A549 (cell line): Measurements from ENCODE around the gene RNF6. TPM values are rescaled to one million over a fixed set of nuclear protein-coding genes. Genes with fewer than 3 reads are reported as not detected.

Source experiments
- ATAC-seq, 2 experiments: fragments of 200-7000 bp in 1 of 2; fragments of >200 bp in 1 of 2; cut with Nextera tagmentation in 1 of 2; cut with Tn5 transposase in 1 of 2; 3 replicates each; pipeline versions ENCODE4 v1.8.0 to v1.9.1; 2018 to 2020; ENCODE audit warnings: mild to moderate bottlenecking in 1 of 2, moderate library complexity in 1 of 2
- CTCF ChIA-PET: fragments of 300-600 bp; sonication (Branson Sonifier 250); formaldehyde crosslinking; extraction: SDS; loops from one replicate; lab custom pipeline; 2021; ENCODE audit warnings: antibody characterized with exemption, inconsistent platforms; lab: Yijun Ruan, JAX
- POLR2A ChIA-PET: fragments of 350-600 bp; formaldehyde crosslinking; extraction: SDS; loops from one replicate; lab custom pipeline; 2021; ENCODE audit warnings: antibody characterized with exemption, inconsistent platforms; lab: Yijun Ruan, JAX
- DNase-seq, 2 experiments: peaks; one replicate each; pipeline versions ENCODE4 v3.0.0 to v3.0.0-alpha.2; 2011 to 2016; ENCODE audit warnings: low read depth in 1 of 2, low spot score in 1 of 2
- FAIRE-seq: peaks from 2 replicates; lab custom pipeline; 2011; peaks lifted over from hg19 to GRCh38; lab: Jason Lieb, UNC
- H3K27ac ChIP-seq, 2 experiments: fragments of >200 bp; sonication (Bioruptor Twin); formaldehyde crosslinking; 3 replicates each; pipeline ENCODE4 v1.5.1; 2016 to 2017
- H3K4me1 ChIP-seq: fragments of >200 bp; sonication (Bioruptor Twin); formaldehyde crosslinking; 3 replicates; pipeline ENCODE4 v1.6.1; 2016
- H3K4me2 ChIP-seq: fragments of >200 bp; sonication (Bioruptor Twin); formaldehyde crosslinking; 3 replicates; pipeline ENCODE4 v1.6.1; 2016
- H3K4me3 ChIP-seq: fragments of >200 bp; sonication (Bioruptor Twin); formaldehyde crosslinking; 3 replicates; pipeline ENCODE4 v1.5.1; 2016
- H3K9me3 ChIP-seq: fragments of >200 bp; sonication (Bioruptor Twin); formaldehyde crosslinking; 3 replicates; pipeline ENCODE4 v1.6.1; 2016
- CBX2 ChIP-seq: fragments of 200-600 bp; sonication (generic); IDR thresholded peaks from 2 replicates; pipeline ENCODE4 v1.6.1; 2016; ENCODE audit warnings: low read depth, mild to moderate bottlenecking, borderline replicate concordance
- CHD2 ChIP-seq: fragments of 150-350 bp; IDR thresholded peaks from 2 replicates; pipeline ENCODE4 v1.6.1; 2014; ENCODE audit warnings: low read length; ENCODE audit not compliant: partially characterized antibody
- CTCF ChIP-seq: fragments of >200 bp; sonication (Bioruptor Twin); formaldehyde crosslinking; IDR thresholded peaks from 3 replicates; pipeline ENCODE4 v1.5.1; 2016
- EHMT2 ChIP-seq: fragments of 200-600 bp; sonication (generic); IDR thresholded peaks from 2 replicates; pipeline ENCODE4 v1.6.1; 2016; ENCODE audit warnings: antibody characterized with exemption, low read depth, mild to moderate bottlenecking, moderate library complexity
- ELK1 ChIP-seq: fragments of 150-350 bp; IDR thresholded peaks from 2 replicates; pipeline ENCODE4 v1.6.1; 2014; ENCODE audit warnings: low read depth, mild to moderate bottlenecking, low read length
- EP300 ChIP-seq, 2 experiments: fragments of >200 bp; sonication (Bioruptor Twin); formaldehyde crosslinking; IDR thresholded peaks; 2 replicates in 1 of 2; 3 replicates in 1 of 2; pipeline ENCODE4 v1.6.1; 2016 to 2017
- ESRRA ChIP-seq: fragments of 150-350 bp; IDR thresholded peaks from 2 replicates; pipeline ENCODE4 v1.6.1; 2014; ENCODE audit warnings: mild to moderate bottlenecking, low read length, borderline replicate concordance
- FOSB ChIP-seq: fragments of 250-450 bp; sonication (Bioruptor Pico); IDR thresholded peaks from 2 replicates; pipeline ENCODE4 v1.5.0; 2020; ENCODE audit warnings: mild to moderate bottlenecking, moderate library complexity
- FOXS1 ChIP-seq: fragments of 250-450 bp; sonication (Bioruptor Pico); IDR thresholded peaks from 2 replicates; pipeline ENCODE4 v1.5.0; 2020; ENCODE audit warnings: mild to moderate bottlenecking, moderate library complexity
- GATA3 ChIP-seq: IDR thresholded peaks from 2 replicates; pipeline ENCODE4 v1.6.1; 2012; ENCODE audit warnings: borderline replicate concordance
- HOXB5 ChIP-seq: fragments of 250-450 bp; sonication (Bioruptor Pico); IDR thresholded peaks from 2 replicates; pipeline ENCODE4 v1.5.0; 2020; ENCODE audit warnings: mild to moderate bottlenecking, moderate library complexity
- JUN ChIP-seq, 2 experiments: fragments of >200 bp; sonication (Bioruptor Twin); formaldehyde crosslinking; IDR thresholded peaks; 2 replicates in 1 of 2; 3 replicates in 1 of 2; pipeline ENCODE4 v1.6.1; 2016 to 2017
- MAFK ChIP-seq: fragments of 450-650 bp; IDR thresholded peaks from 2 replicates; pipeline ENCODE4 v1.6.1; 2014; ENCODE audit not compliant: partially characterized antibody
- NR3C1 ChIP-seq: fragments of >200 bp; sonication (Bioruptor Twin); formaldehyde crosslinking; IDR thresholded peaks from 3 replicates; pipeline ENCODE4 v1.6.1; 2017
- POLR2A ChIP-seq: IDR thresholded peaks from 2 replicates; pipeline ENCODE4 v1.6.1; 2012; ENCODE audit warnings: mild to moderate bottlenecking, low read length
- POLR2AphosphoS2 ChIP-seq: conservative IDR thresholded peaks from 2 replicates; pipeline ENCODE4 v1.6.1; 2012; ENCODE audit warnings: low read length, improper control_type of control experiment, inconsistent platforms
- RARB ChIP-seq: fragments of 250-450 bp; sonication (Bioruptor Pico); IDR thresholded peaks from 2 replicates; pipeline ENCODE4 v1.8.0; 2021; ENCODE audit warnings: mild to moderate bottlenecking, moderate library complexity
- RCOR1 ChIP-seq: fragments of 150-350 bp; IDR thresholded peaks from 2 replicates; pipeline ENCODE4 v1.6.1; 2014; ENCODE audit warnings: antibody characterized with exemption, low read length, low read depth
- RFX5 ChIP-seq: fragments of 450-650 bp; IDR thresholded peaks from 2 replicates; pipeline ENCODE4 v1.7.1; 2014; ENCODE audit warnings: antibody characterized with exemption, mild to moderate bottlenecking, moderate library complexity
- RNF2 ChIP-seq: fragments of 200-600 bp; sonication (generic); IDR thresholded peaks from 2 replicates; pipeline ENCODE4 v1.6.1; 2016; ENCODE audit warnings: low read depth, mild to moderate bottlenecking, antibody characterized with exemption, moderate library complexity, borderline replicate concordance
- TFCP2L1 ChIP-seq: fragments of 250-450 bp; sonication (Bioruptor Pico); IDR thresholded peaks from 2 replicates; pipeline ENCODE4 v1.5.0; 2021; ENCODE audit warnings: mild to moderate bottlenecking
- WGBS: methylation state at CpG from one replicate; pipeline ENCODE4 v1.1.6; 2017; ENCODE audit errors: missing lambda C conversion rate; 5-methylcytosine and 5-hydroxymethylcytosine counted together
- polyA plus RNA-seq, 4 experiments: library from polyadenylated mRNA; depleted of rRNA in 3 of 4; stranded (reverse); fragments of >200 nt; fragmentation: RNase III in 1 of 4; extraction: RNeasy Plus Mini Kit Qiagen cat#74134 plus additional on column Dnase treatment in 1 of 4; gene quantifications; 2 replicates in 3 of 4; 3 replicates in 1 of 4; pipeline ENCODE4 v1.2.3, GENCODE V29; 2011 to 2017

Gene RNF6
- polyA plus RNA-seq, 2 of the 4 experiments (the other 2 are of a cell fraction) = 33.7 to 55.3 TPM

- no peak for TF ChIP-seq RNF2
Measured at GRCh38 chr13:26222520-26223046, 469 bp upstream of the RNF6 start (continued).

GRCh38 chr13:26221399-26221720, 754 bp downstream of the RNF6 start:
- POLR2A ChIA-PET = no interaction called here
- TF ChIP-seq MAFK (no peak), CTCF (no peak), CBX2 (no peak), FOXS1 (CRISPR knock-in tag) (no peak), GATA3 (no peak), HOXB5 (CRISPR knock-in tag) (no peak), TFCP2L1 (CRISPR knock-in tag) (no peak), EP300 (IDR thresholded peaks at IDR 0.05) (no peak), RARB (CRISPR knock-in tag) (no peak), NR3C1 (no peak)
- FAIRE-seq (no peak), DNase-seq (peak in 1 of 2 experiments; percentile 14), ATAC-seq (peak; percentile 70 to 76)
- WGBS = 2% methylated on average over 10 of the region's 16 CpGs
- H3K4me2 ChIP-seq = peak overlapping the region; percentile 84
- H3K9me3 ChIP-seq = no peaks in the 10 kb centered on the region
- CTCF ChIA-PET = interaction anchor here (1.2 kb wide), 1 partner anchor 15 kb away, joined by 3 read pairs; no protein-coding TSS in a partner anchor
- peaks cover 20% of the 10 kb centered on the region; the same call in 2 of the 3 replicates for H3K4me1 ChIP-seq
- H3K4me3 ChIP-seq = peak overlapping the region; percentile 98
- peak overlapping the region; percentile 100 for H3K27ac ChIP-seq

- POLR2A ChIA-PET = no interaction called here
- peak overlapping the region; percentile 98 for H3K4me3 ChIP-seq
- peaks cover 20% of the 10 kb centered on the region; the same call in 2 of the 3 replicates for H3K4me1 ChIP-seq
- TF ChIP-seq FOSB (CRISPR knock-in tag) (no peak), RARB (CRISPR knock-in tag) (no peak), ESRRA (no peak), CHD2 (no peak), RFX5 (no peak), ELK1 (no peak), POLR2AphosphoS2 (no peak), EHMT2 (no peak), MAFK (no peak), RCOR1 (no peak), POLR2A (no peak), JUN (IDR thresholded peaks at IDR 0.05) (no peak), CBX2 (no peak)
- no peaks in the 10 kb centered on the region for H3K9me3 ChIP-seq
- peak overlapping the region in 1 of 2 experiments; percentile 100; a peak in 1 of 6 replicates for H3K27ac ChIP-seq
- no peak for DNase-seq
- ATAC-seq = no peak
- WGBS = 28% methylated on average over 2 of the region's 2 CpGs
- FAIRE-seq = no peak
- CTCF ChIA-PET = interaction anchor here (0.9 to 1.2 kb wide), 2 partner anchors 10 to 16 kb away, joined by 3 read pairs; no protein-coding TSS in a partner anchor
- H3K4me2 ChIP-seq = peak overlapping the region; percentile 84
Measured at GRCh38 chr13:26220575-26220974, 1.5 kb downstream of the RNF6 start.
